ENCODE measurements around the gene PSD2. TPM values are rescaled to one million over a fixed set of nuclear protein-coding genes. Genes with fewer than 3 reads are reported as not detected.
"Not testable (repeated sequence)": the region's sequence is repeated elsewhere in the genome, so short reads cannot be mapped to it uniquely, and the experiment has no call there.

PSD2 gene
- total and polyA plus RNA-seq, 2 donors: 0.08 to 0.48 TPM

GRCh38 chr5:139792218-139792617 lies 3.4 kb upstream of the PSD2 start:
- no peak for DNase-seq (ENCODE audit: extremely low spot score)
- no peak overlapping the region for H3K27ac ChIP-seq (ENCODE audit: low read depth)
- WGBS: 69% methylated on average over 2 of the region's 2 CpGs
- peaks cover 2% of the 10 kb centered on the region for H3K4me1 ChIP-seq (ENCODE audit: insufficient read depth)
- no peaks in the 10 kb centered on the region for H3K36me3 ChIP-seq (ENCODE audit: insufficient read depth)
- H3K4me3 ChIP-seq (ENCODE audit: low read depth, low read length): no peak overlapping the region

- H3K27ac ChIP-seq (ENCODE audit: low read depth); H3K4me1 ChIP-seq (ENCODE audit: insufficient read depth); DNase-seq (ENCODE audit: extremely low spot score); H3K36me3 ChIP-seq (ENCODE audit: insufficient read depth); H3K4me3 ChIP-seq (ENCODE audit: low read depth, low read length): not testable (repeated sequence)
- 85% methylated on average over 2 of the region's 2 CpGs for WGBS
Measured at GRCh38 chr5:139792655-139793054, 3.0 kb upstream of the PSD2 start.

GRCh38 chr5:139794067-139794846 lies 1.4 kb upstream of the PSD2 start:
- peaks cover 2% of the 10 kb centered on the region for H3K4me1 ChIP-seq (ENCODE audit: insufficient read depth)
- 75% methylated on average over 6 of the region's 6 CpGs for whole genome bisulfite sequencing
- no peaks in the 10 kb centered on the region for H3K36me3 ChIP-seq (ENCODE audit: insufficient read depth)
- no peak for DNase-seq (ENCODE audit: extremely low spot score)
- no peak overlapping the region for H3K27ac ChIP-seq (ENCODE audit: low read depth)
- no peak overlapping the region for H3K4me3 ChIP-seq (ENCODE audit: low read depth, low read length)

GRCh38 chr5:139796061-139796806 lies 626 bp downstream of the PSD2 start:
- Histone ChIP-seq H3K4me3 (ENCODE audit: low read depth, low read length) (peak overlapping the region; percentile 44), H3K36me3 (ENCODE audit: insufficient read depth) (no peaks in the 10 kb centered on the region), H3K4me1 (ENCODE audit: insufficient read depth) (peaks cover 2% of the 10 kb centered on the region), H3K27ac (ENCODE audit: low read depth) (no peak overlapping the region)
- WGBS: 3% methylated on average over 47 of the region's 47 CpGs
- no peak for DNase-seq (ENCODE audit: extremely low spot score)

- Histone ChIP-seq H3K27ac (ENCODE audit: low read depth) (no peak overlapping the region), H3K36me3 (ENCODE audit: insufficient read depth) (no peaks in the 10 kb centered on the region), H3K4me3 (ENCODE audit: low read depth, low read length) (no peak overlapping the region), H3K4me1 (ENCODE audit: insufficient read depth) (peaks cover 2% of the 10 kb centered on the region)
- WGBS: 69% methylated on average over 3 of the region's 3 CpGs
- no peak for DNase-seq (ENCODE audit: extremely low spot score)
Measured at GRCh38 chr5:139797335-139797734, 1.7 kb downstream of the PSD2 start.

- Histone ChIP-seq H3K4me1 (ENCODE audit: insufficient read depth) (peaks cover 2% of the 10 kb centered on the region), H3K4me3 (ENCODE audit: low read depth, low read length) (no peak overlapping the region), H3K36me3 (ENCODE audit: insufficient read depth) (no peaks in the 10 kb centered on the region), H3K27ac (ENCODE audit: low read depth) (no peak overlapping the region)
- 51% methylated on average over 9 of the region's 9 CpGs for WGBS
- DNase-seq (ENCODE audit: extremely low spot score): no peak
Measured at GRCh38 chr5:139797856-139798510, 2.4 kb downstream of the PSD2 start.

GRCh38 chr5:139798883-139799282 lies 3.3 kb downstream of the PSD2 start:
- Histone ChIP-seq H3K4me3 (ENCODE audit: low read depth, low read length) (no peak overlapping the region), H3K4me1 (ENCODE audit: insufficient read depth) (peaks cover 2% of the 10 kb centered on the region), H3K27ac (ENCODE audit: low read depth) (no peak overlapping the region), H3K36me3 (ENCODE audit: insufficient read depth) (no peaks in the 10 kb centered on the region)
- 82% methylated on average over 2 of the region's 2 CpGs for WGBS
- DNase-seq (ENCODE audit: extremely low spot score): no peak

GRCh38 chr5:139799359-139799758 lies 3.8 kb downstream of the PSD2 start:
- DNase-seq (ENCODE audit: extremely low spot score): no peak
- Histone ChIP-seq H3K27ac (ENCODE audit: low read depth) (no peak overlapping the region), H3K36me3 (ENCODE audit: insufficient read depth) (no peaks in the 10 kb centered on the region), H3K4me1 (ENCODE audit: insufficient read depth) (peaks cover 2% of the 10 kb centered on the region), H3K4me3 (ENCODE audit: low read depth, low read length) (no peak overlapping the region)

- H3K27ac ChIP-seq (ENCODE audit: low read depth): no peak overlapping the region
- no peak overlapping the region for H3K4me3 ChIP-seq (ENCODE audit: low read depth, low read length)
- no peaks in the 10 kb centered on the region for H3K36me3 ChIP-seq (ENCODE audit: insufficient read depth)
- 93% methylated on average over 2 of the region's 2 CpGs for WGBS
- no peaks in the 10 kb centered on the region for H3K4me1 ChIP-seq (ENCODE audit: insufficient read depth)
- DNase-seq (ENCODE audit: extremely low spot score): no peak
Measured at GRCh38 chr5:139803978-139804377, 8.4 kb downstream of the PSD2 start.

- no peak for DNase-seq (ENCODE audit: extremely low spot score)
- H3K27ac ChIP-seq (ENCODE audit: low read depth): no peak overlapping the region
- H3K4me1 ChIP-seq (ENCODE audit: insufficient read depth): no peaks in the 10 kb centered on the region
- H3K4me3 ChIP-seq (ENCODE audit: low read depth, low read length): no peak overlapping the region
- WGBS: 92% methylated on average over 17 of the region's 17 CpGs
- no peaks in the 10 kb centered on the region for H3K36me3 ChIP-seq (ENCODE audit: insufficient read depth)
Measured at GRCh38 chr5:139804800-139805397, 9.3 kb downstream of the PSD2 start.

- Histone ChIP-seq H3K4me1 (ENCODE audit: insufficient read depth) (no peaks in the 10 kb centered on the region), H3K27ac (ENCODE audit: low read depth) (no peak overlapping the region), H3K36me3 (ENCODE audit: insufficient read depth) (no peaks in the 10 kb centered on the region), H3K4me3 (ENCODE audit: low read depth, low read length) (no peak overlapping the region)
- DNase-seq (ENCODE audit: extremely low spot score): no peak
- 95% methylated on average over 2 of the region's 2 CpGs for WGBS
Measured at GRCh38 chr5:139805545-139805944, 9.9 kb downstream of the PSD2 start.

- Histone ChIP-seq H3K36me3 (ENCODE audit: insufficient read depth) (no peaks in the 10 kb centered on the region), H3K4me1 (ENCODE audit: insufficient read depth) (no peaks in the 10 kb centered on the region), H3K27ac (ENCODE audit: low read depth) (no peak overlapping the region), H3K4me3 (ENCODE audit: low read depth, low read length) (no peak overlapping the region)
- 87% methylated on average over 4 of the region's 4 CpGs for WGBS
- no peak for DNase-seq (ENCODE audit: extremely low spot score)
Measured at GRCh38 chr5:139806111-139806510, 10.5 kb downstream of the PSD2 start.

GRCh38 chr5:139806726-139807646 lies 11.4 kb downstream of the PSD2 start:
- no peaks in the 10 kb centered on the region for H3K36me3 ChIP-seq (ENCODE audit: insufficient read depth)
- no peak overlapping the region for H3K4me3 ChIP-seq (ENCODE audit: low read depth, low read length)
- no peak for DNase-seq (ENCODE audit: extremely low spot score)
- H3K4me1 ChIP-seq (ENCODE audit: insufficient read depth): no peaks in the 10 kb centered on the region
- WGBS: 66% methylated on average over 8 of the region's 8 CpGs
- H3K27ac ChIP-seq (ENCODE audit: low read depth): no peak overlapping the region
